ENCODE results near the gene LIX1L. TPM values are rescaled to one million over a fixed set of nuclear protein-coding genes. Genes with fewer than 3 reads are reported as not detected.

LIX1L gene
- total and polyA plus RNA-seq, 12 donors: 9.6 to 61.2 (median 39.4) TPM

DNA sequence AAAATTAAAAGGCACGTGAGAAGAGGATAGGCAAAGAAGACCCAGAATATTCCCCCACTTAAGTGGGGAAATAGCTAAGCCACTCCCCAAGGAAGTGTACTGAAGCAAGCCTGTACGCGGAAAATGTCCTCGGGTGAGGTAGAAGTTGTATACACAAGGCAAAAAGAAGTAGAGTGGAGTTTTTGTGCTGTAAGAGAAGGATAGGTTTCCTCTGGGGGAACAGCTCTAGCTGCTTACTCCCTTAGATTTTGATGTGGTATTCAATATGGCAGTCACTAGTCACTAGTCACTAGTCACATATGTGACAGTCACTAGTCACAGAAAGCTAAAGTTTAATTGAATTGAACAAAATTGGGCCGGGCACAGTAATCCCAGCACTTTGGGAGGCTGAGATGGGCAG lies 31.0 kb upstream of the LIX1L start:
- WGBS, 4 donors: 61 to 70% (median 66%) methylated on average over 5 of the region's 5 CpGs
- DNase-seq: peak in 3 of 7 donors; percentile 13 to 48 (median 13)
- Histone ChIP-seq H3K4me3 (no peak overlapping the region), H3K27ac (peak overlapping the region in 2 of 5 donors; percentile 47 to 96), H3K4me1 (replicated peaks in 1 of 2) (peaks cover 34 to 59% of the 10 kb centered on the region in 2 donors), H3K9me3 (replicated peaks in 1 of 3) (no peaks in the 10 kb centered on the region), H3K27me3 (no peaks in the 10 kb centered on the region), H3K36me3 (replicated peaks in 1 of 2) (peaks cover 0 to 15% of the 10 kb centered on the region in 2 donors)
- TF ChIP-seq, protein P1, sequence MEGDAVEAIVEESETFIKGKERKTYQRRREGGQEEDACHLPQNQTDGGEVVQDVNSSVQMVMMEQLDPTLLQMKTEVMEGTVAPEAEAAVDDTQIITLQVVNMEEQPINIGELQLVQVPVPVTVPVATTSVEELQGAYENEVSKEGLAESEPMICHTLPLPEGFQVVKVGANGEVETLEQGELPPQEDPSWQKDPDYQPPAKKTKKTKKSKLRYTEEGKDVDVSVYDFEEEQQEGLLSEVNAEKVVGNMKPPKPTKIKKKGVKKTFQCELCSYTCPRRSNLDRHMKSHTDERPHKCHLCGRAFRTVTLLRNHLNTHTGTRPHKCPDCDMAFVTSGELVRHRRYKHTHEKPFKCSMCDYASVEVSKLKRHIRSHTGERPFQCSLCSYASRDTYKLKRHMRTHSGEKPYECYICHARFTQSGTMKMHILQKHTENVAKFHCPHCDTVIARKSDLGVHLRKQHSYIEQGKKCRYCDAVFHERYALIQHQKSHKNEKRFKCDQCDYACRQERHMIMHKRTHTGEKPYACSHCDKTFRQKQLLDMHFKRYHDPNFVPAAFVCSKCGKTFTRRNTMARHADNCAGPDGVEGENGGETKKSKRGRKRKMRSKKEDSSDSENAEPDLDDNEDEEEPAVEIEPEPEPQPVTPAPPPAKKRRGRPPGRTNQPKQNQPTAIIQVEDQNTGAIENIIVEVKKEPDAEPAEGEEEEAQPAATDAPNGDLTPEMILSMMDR (IDR thresholded peaks at IDR 0.05): no peak
- peak in 1 of 2 donors; percentile 7 for TF ChIP-seq POLR2A (IDR thresholded peaks at IDR 0.05)
- intact Hi-C loops (cut with DNase I): no loop called here

DNA sequence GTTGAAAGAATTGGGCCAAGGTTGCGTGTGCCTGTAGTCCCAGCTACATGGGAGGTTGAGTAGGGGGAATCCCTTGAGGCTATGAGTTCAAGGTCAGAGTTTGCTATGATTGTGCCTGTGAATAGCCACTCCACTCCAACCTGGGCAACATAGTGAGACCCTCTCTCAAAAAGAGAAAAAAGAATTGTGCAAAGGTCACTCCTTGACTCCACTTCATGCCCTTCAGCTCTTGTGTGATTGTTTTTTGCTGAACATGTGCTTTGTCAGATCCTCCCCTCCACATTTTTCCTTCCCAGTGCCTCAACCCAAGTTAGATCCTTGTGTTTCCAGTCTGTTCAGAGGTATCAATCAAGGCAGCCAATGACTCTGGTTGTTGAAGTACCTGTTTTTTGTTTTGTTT lies 30.1 kb upstream of the LIX1L start:
- H3K36me3 ChIP-seq (replicated peaks in 1 of 2): peaks cover 0 to 6% of the 10 kb centered on the region in 2 donors
- H3K9me3 ChIP-seq (replicated peaks in 1 of 3): no peaks in the 10 kb centered on the region
- H3K27me3 ChIP-seq: no peaks in the 10 kb centered on the region
- peaks cover 33 to 61% of the 10 kb centered on the region in 2 donors for H3K4me1 ChIP-seq (replicated peaks in 1 of 2)
- no peak overlapping the region for H3K4me3 ChIP-seq
- DNase-seq: peak in 2 of 7 donors; percentile 16 to 35
- intact Hi-C loops (cut with DNase I): no loop called here
- peak overlapping the region in 3 of 5 donors; percentile 40 to 96 (median 54) for H3K27ac ChIP-seq
- WGBS, 4 donors: 88 to 100% (median 96%) methylated on average over 1 of the region's 1 CpG
- TF ChIP-seq, protein P1 (IDR thresholded peaks at IDR 0.05): no peak
- no peak for TF ChIP-seq POLR2A (IDR thresholded peaks at IDR 0.05)

DNA sequence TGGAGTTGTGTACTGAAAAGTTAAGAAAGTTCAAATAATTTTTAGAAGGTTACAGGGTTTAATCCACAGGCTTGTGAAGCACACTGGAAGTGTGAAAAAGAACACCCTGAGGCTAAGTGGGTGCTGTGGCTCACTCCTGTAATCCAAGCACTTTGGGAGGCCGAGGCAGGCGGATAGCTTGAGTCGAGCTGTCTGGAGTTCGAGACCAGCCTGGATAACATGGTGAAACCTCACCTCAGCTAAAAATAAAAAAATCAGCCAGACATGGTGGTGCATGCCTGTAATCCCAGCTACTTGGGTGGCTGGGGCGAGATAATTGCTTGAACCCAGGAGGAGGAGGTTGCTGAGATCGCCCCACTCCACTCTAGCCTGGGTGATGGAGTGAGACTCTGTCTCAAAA lies 28.7 kb upstream of the LIX1L start:
- Histone ChIP-seq H3K4me3 (no peak overlapping the region), H3K4me1 (replicated peaks in 1 of 2) (peaks cover 29 to 63% of the 10 kb centered on the region in 2 donors), H3K27me3 (no peaks in the 10 kb centered on the region), H3K9me3 (replicated peaks in 1 of 3) (no peaks in the 10 kb centered on the region), H3K36me3 (replicated peaks in 1 of 2) (no peaks in the 10 kb centered on the region), H3K27ac (peak overlapping the region; percentile 60 to 96 (median 76))
- TF ChIP-seq, protein P1 (IDR thresholded peaks at IDR 0.05): no peak
- TF ChIP-seq POLR2A (IDR thresholded peaks at IDR 0.05): no peak
- peak in 3 of 7 donors; percentile 12 to 51 (median 13) for DNase-seq
- 89 to 98% (median 94%) methylated on average over 6 of the region's 6 CpGs for WGBS, 4 donors
- intact Hi-C loops (cut with DNase I): no loop called here

DNA sequence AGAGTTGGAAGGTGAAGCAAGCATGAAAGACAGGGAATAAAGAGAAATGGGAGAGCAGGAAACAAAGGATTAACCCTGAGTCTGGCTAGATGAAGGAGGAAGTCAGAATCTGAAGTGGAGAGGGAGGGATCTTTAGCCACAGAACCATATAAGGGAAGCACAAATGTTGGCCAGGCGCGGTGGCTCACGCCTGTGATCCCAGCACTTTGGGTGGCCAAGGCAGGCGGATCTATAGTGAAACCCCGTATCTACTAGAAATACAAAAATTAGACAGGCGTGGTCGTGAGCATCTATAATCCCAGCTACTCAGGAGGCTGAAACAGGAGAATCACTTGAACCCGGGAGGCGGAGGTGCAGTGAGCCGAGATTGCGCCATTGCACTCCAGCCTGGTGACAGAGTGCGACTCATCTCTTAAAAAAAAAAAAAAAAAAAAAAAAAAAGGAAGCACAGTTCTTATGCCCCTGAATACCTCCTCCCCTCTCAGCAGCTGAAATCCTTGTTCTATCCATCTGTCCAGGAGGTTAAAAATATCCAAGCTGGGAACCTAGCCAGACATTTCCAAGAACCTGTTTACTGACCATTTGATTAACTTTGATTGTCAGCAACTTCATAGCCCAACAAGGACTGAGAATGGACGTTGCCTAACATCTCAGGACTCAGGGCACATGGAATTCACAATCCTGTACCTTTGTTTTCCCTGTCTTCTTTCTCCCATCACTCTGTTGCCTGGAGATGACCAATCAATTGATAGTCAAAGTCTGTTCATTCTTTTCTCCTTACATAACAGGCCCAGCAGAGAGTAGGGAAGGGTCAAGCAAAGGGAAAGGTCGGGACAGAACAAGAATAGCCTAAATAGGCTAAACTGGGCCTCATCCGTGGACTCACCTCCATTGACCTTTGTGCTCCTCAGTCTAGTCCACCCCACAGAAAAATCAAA lies 28.0 kb upstream of the LIX1L start:
- Histone ChIP-seq H3K36me3 (replicated peaks in 1 of 2) (no peaks in the 10 kb centered on the region), H3K4me1 (replicated peaks in 1 of 2) (peaks cover 36 to 70% of the 10 kb centered on the region in 2 donors), H3K9me3 (replicated peaks in 1 of 3) (no peaks in the 10 kb centered on the region), H3K4me3 (peak overlapping the region in 1 of 4 donors; percentile 22), H3K27ac (peak overlapping the region; percentile 60 to 96 (median 76)), H3K27me3 (no peaks in the 10 kb centered on the region)
- TF ChIP-seq POLR2A (IDR thresholded peaks at IDR 0.05): no peak
- TF ChIP-seq, protein P1 (IDR thresholded peaks at IDR 0.05): no peak
- intact Hi-C loops (cut with DNase I): no loop called here
- WGBS, 4 donors: 35 to 41% (median 37%) methylated on average over 14 to 15 of the region's 15 CpGs
- peak; percentile 53 to 87 (median 79) for DNase-seq
